ENCODE measurements around the gene HOXD12.

HOXD12 gene

GRCh38 chr2:176099728-176100546 lies at the start of gene HOXD12:
TSS of gene HOXD12 (plus strand) at chr2:176099795. CDS start at chr2:176099802, 7 bp downstream.
- Histone ChIP-seq H3K36me3 (ENCODE audit: insufficient read depth, low read depth, low read length) (no peaks in the 10 kb centered on the region), H3K9ac (ENCODE audit: low read depth, low read length) (no peak within 1 kb of the TSS), H3K4me3 (ENCODE audit: low read length) (no peak within 1 kb of the TSS), H3K4me1 (ENCODE audit: insufficient read depth, low read length) (peaks cover 13% of the 10 kb centered on the region; the same call in 1 of the 2 replicates), H3K27ac (ENCODE audit: low read length) (no peak within 1 kb of the TSS), H3K27me3 (ENCODE audit: insufficient read depth, low read length) (peaks cover 100% of the 10 kb centered on the region), H3K9me3 (ENCODE audit: insufficient read depth, low read depth, low read length) (peaks cover 12% of the 10 kb centered on the region; the same call in 1 of the 2 replicates)

- Histone ChIP-seq H3K9ac (ENCODE audit: low read depth, low read length) (no peak overlapping the region), H3K36me3 (ENCODE audit: insufficient read depth, low read depth, low read length) (no peaks in the 10 kb centered on the region), H3K27me3 (ENCODE audit: insufficient read depth, low read length) (peaks cover 21% of the 10 kb centered on the region), H3K27ac (ENCODE audit: low read length) (no peak overlapping the region), H3K9me3 (ENCODE audit: insufficient read depth, low read depth, low read length) (no peaks in the 10 kb centered on the region), H3K4me1 (ENCODE audit: insufficient read depth, low read length) (no peaks in the 10 kb centered on the region), H3K4me3 (ENCODE audit: low read length) (no peak overlapping the region)
Measured at GRCh38 chr2:176056406-176056805, 43.2 kb upstream of the HOXD12 start.

GRCh38 chr2:176063958-176064357 lies 35.6 kb upstream of the HOXD12 start:
- no peaks in the 10 kb centered on the region for H3K36me3 ChIP-seq (ENCODE audit: insufficient read depth, low read depth, low read length)
- no peak overlapping the region for H3K27ac ChIP-seq (ENCODE audit: low read length)
- no peaks in the 10 kb centered on the region for H3K9me3 ChIP-seq (ENCODE audit: insufficient read depth, low read depth, low read length)
- H3K9ac ChIP-seq (ENCODE audit: low read depth, low read length): no peak overlapping the region
- H3K4me1 ChIP-seq (ENCODE audit: insufficient read depth, low read length): no peaks in the 10 kb centered on the region
- H3K27me3 ChIP-seq (ENCODE audit: insufficient read depth, low read length): peaks cover 82% of the 10 kb centered on the region
- H3K4me3 ChIP-seq (ENCODE audit: low read length): no peak overlapping the region

- no peak overlapping the region for H3K9ac ChIP-seq (ENCODE audit: low read depth, low read length)
- H3K4me3 ChIP-seq (ENCODE audit: low read length): peak overlapping the region; percentile 39; the same call in 1 of the 2 replicates
- H3K36me3 ChIP-seq (ENCODE audit: insufficient read depth, low read depth, low read length): no peaks in the 10 kb centered on the region
- no peaks in the 10 kb centered on the region for H3K9me3 ChIP-seq (ENCODE audit: insufficient read depth, low read depth, low read length)
- no peak overlapping the region for H3K27ac ChIP-seq (ENCODE audit: low read length)
- H3K4me1 ChIP-seq (ENCODE audit: insufficient read depth, low read length): no peaks in the 10 kb centered on the region
- peaks cover 100% of the 10 kb centered on the region for H3K27me3 ChIP-seq (ENCODE audit: insufficient read depth, low read length)
Measured at GRCh38 chr2:176066645-176067588, 32.7 kb upstream of the HOXD12 start.

GRCh38 chr2:176067589-176068418 lies 31.8 kb upstream of the HOXD12 start:
- Histone ChIP-seq H3K36me3 (ENCODE audit: insufficient read depth, low read depth, low read length) (no peaks in the 10 kb centered on the region), H3K9ac (ENCODE audit: low read depth, low read length) (no peak overlapping the region), H3K4me3 (ENCODE audit: low read length) (no peak overlapping the region), H3K9me3 (ENCODE audit: insufficient read depth, low read depth, low read length) (no peaks in the 10 kb centered on the region), H3K27ac (ENCODE audit: low read length) (no peak overlapping the region), H3K27me3 (ENCODE audit: insufficient read depth, low read length) (peaks cover 100% of the 10 kb centered on the region), H3K4me1 (ENCODE audit: insufficient read depth, low read length) (no peaks in the 10 kb centered on the region)

- Histone ChIP-seq H3K27ac (ENCODE audit: low read length) (no peak overlapping the region), H3K4me1 (ENCODE audit: insufficient read depth, low read length) (no peaks in the 10 kb centered on the region), H3K9ac (ENCODE audit: low read depth, low read length) (no peak overlapping the region), H3K4me3 (ENCODE audit: low read length) (no peak overlapping the region), H3K9me3 (ENCODE audit: insufficient read depth, low read depth, low read length) (no peaks in the 10 kb centered on the region), H3K36me3 (ENCODE audit: insufficient read depth, low read depth, low read length) (no peaks in the 10 kb centered on the region), H3K27me3 (ENCODE audit: insufficient read depth, low read length) (peaks cover 100% of the 10 kb centered on the region)
Measured at GRCh38 chr2:176068419-176068832, 31.2 kb upstream of the HOXD12 start.

- Histone ChIP-seq H3K27ac (ENCODE audit: low read length) (no peak overlapping the region), H3K4me3 (ENCODE audit: low read length) (no peak overlapping the region), H3K27me3 (ENCODE audit: insufficient read depth, low read length) (peaks cover 100% of the 10 kb centered on the region), H3K4me1 (ENCODE audit: insufficient read depth, low read length) (no peaks in the 10 kb centered on the region), H3K9me3 (ENCODE audit: insufficient read depth, low read depth, low read length) (no peaks in the 10 kb centered on the region), H3K36me3 (ENCODE audit: insufficient read depth, low read depth, low read length) (no peaks in the 10 kb centered on the region), H3K9ac (ENCODE audit: low read depth, low read length) (no peak overlapping the region)
Measured at GRCh38 chr2:176071330-176072291, 28.0 kb upstream of the HOXD12 start.

- no peak overlapping the region for H3K27ac ChIP-seq (ENCODE audit: low read length)
Measured at GRCh38 chr2:176072292-176072669, 27.3 kb upstream of the HOXD12 start.

GRCh38 chr2:176072951-176073904 lies 26.4 kb upstream of the HOXD12 start:
- no peaks in the 10 kb centered on the region for H3K36me3 ChIP-seq (ENCODE audit: insufficient read depth, low read depth, low read length)
- H3K27ac ChIP-seq (ENCODE audit: low read length): no peak overlapping the region
- H3K9me3 ChIP-seq (ENCODE audit: insufficient read depth, low read depth, low read length): no peaks in the 10 kb centered on the region
- H3K9ac ChIP-seq (ENCODE audit: low read depth, low read length): no peak overlapping the region
- H3K27me3 ChIP-seq (ENCODE audit: insufficient read depth, low read length): peaks cover 100% of the 10 kb centered on the region
- no peak overlapping the region for H3K4me3 ChIP-seq (ENCODE audit: low read length)
- no peaks in the 10 kb centered on the region for H3K4me1 ChIP-seq (ENCODE audit: insufficient read depth, low read length)

More at GRCh38 chr2:176072292-176072669, 27.3 kb upstream of the HOXD12 start:
- H3K9ac ChIP-seq (ENCODE audit: low read depth, low read length): no peak overlapping the region
- H3K36me3 ChIP-seq (ENCODE audit: insufficient read depth, low read depth, low read length): no peaks in the 10 kb centered on the region
- no peaks in the 10 kb centered on the region for H3K4me1 ChIP-seq (ENCODE audit: insufficient read depth, low read length)
- H3K9me3 ChIP-seq (ENCODE audit: insufficient read depth, low read depth, low read length): no peaks in the 10 kb centered on the region
- peaks cover 100% of the 10 kb centered on the region for H3K27me3 ChIP-seq (ENCODE audit: insufficient read depth, low read length)
- H3K4me3 ChIP-seq (ENCODE audit: low read length): no peak overlapping the region
